Ovary (tissue), 9 donors: ENCODE measurements around the gene UHRF1. TPM values are rescaled to one million over a fixed set of nuclear protein-coding genes. Genes with fewer than 3 reads are reported as not detected.

Experiments used
- DNase-seq, 5 donors: peaks; one replicate each; pipeline ENCODE4 v3.0.0-alpha.2; 2019 to 2020
- H3K27ac ChIP-seq, 2 donors: fragments of 200-600 bp; one replicate each; pipeline versions ENCODE4 v1.5.1 to v1.8.0; 2019 to 2022
- H3K27me3 ChIP-seq: fragments of 200-600 bp; one replicate; pipeline ENCODE4 v1.8.0; 2022
- H3K36me3 ChIP-seq: fragments of 200-600 bp; sonication (generic); one replicate; pipeline ENCODE4 v1.5.1; 2019
- H3K4me1 ChIP-seq: one replicate; pipeline ENCODE4 v1.8.1; 2013; ENCODE audit warnings: mild to moderate bottlenecking, moderate library complexity; ENCODE audit not compliant: insufficient read depth
- H3K4me3 ChIP-seq: fragments of 200-600 bp; sonication (generic); one replicate; pipeline ENCODE4 v1.5.1; 2017
- H3K9me3 ChIP-seq, 2 donors: fragments of 200-600 bp in 1 of 2; sonication (generic) in 1 of 2; one replicate each; pipeline versions ENCODE4 v1.5.1 to v1.8.1; 2013 to 2019; ENCODE audit warnings: mild to moderate bottlenecking in 1 of 2, moderate library complexity in 1 of 2
- CTCF ChIP-seq, 3 donors: fragments of 450-650 bp in 2 of 3; fragments of 200-600 bp in 1 of 3; IDR thresholded peaks; one replicate each; pipeline versions ENCODE4 v1.5.1 to v1.8.0; 2016 to 2022; ENCODE audit warnings: antibody characterized with exemption in 3 of 3, mild to moderate bottlenecking in 1 of 3
- EP300 ChIP-seq: sonication (generic); formaldehyde crosslinking; IDR thresholded peaks from one replicate; pipeline ENCODE4 v1.6.1; 2017; ENCODE audit warnings: antibody characterized with exemption
- POLR2A ChIP-seq: fragments of 450-650 bp; IDR thresholded peaks from one replicate; pipeline ENCODE4 v1.6.1; 2017; ENCODE audit warnings: antibody characterized with exemption, mild to moderate bottlenecking, moderate library complexity
- WGBS, 3 donors: extraction: QIAGEN DNeasy Blood & Tissue Kit in 1 of 3; methylation state at CpG; one replicate each; pipeline versions ENCODE4 v1.1.5 to v1.1.7; 2013 to 2017; 5-methylcytosine and 5-hydroxymethylcytosine counted together
- intact Hi-C, 4 donors: fragments of 100-400 bp; cut with DNase I; formaldehyde crosslinking; loops; one replicate each; pipeline versions ENCODE4 v1.11.0 to v1.15.1; 2022 to 2023
- polyA plus RNA-seq, 2 donors: library from polyadenylated mRNA; stranded (reverse); fragments of 200-250 nt in 1 of 2; fragments of 350-450 nt in 1 of 2; fragmentation: Illumina TruSeq in 1 of 2; extraction: RNeasy Lipid Tissue Mini Kit (QIAGEN cat#74804) in 1 of 2; gene quantifications; one replicate each; pipeline ENCODE4 v1.2.3, GENCODE V29; 2013 to 2014
- total RNA-seq, 7 donors: library from RNA; depleted of rRNA in 2 of 7; stranded (reverse); fragments of >200 nt in 2 of 7; fragmentation: NEBNext Ultra II Directional in 3 of 7; extraction: Animal tissue kit (Norgen Biotek cat#: 25700) in 3 of 7; gene quantifications; one replicate each; pipeline versions ENCODE4 v1.1.0 to v1.2.4, GENCODE V29; 2016 to 2023
- donor health status: DM: no; HTN: no; CAD: no; lungs with moderate emphysema.
- donor health status: DM: no; HTN: no; CAD: no.
- donor health status: Bipolar disorder and iron deficiency.
- donor health status: DM: yes; HTN: yes; CAD: no.
- donor health status: DM: no; HTN: no; CAD: no.
- donor health status: DM: yes; HTN: yes; CAD: no.

Gene UHRF1
- total and polyA plus RNA-seq, 9 donors: 0.18 to 4.0 (median 0.50) TPM

- TF ChIP-seq POLR2A (no peak), CTCF (IDR thresholded peaks at IDR 0.05) (no peak), EP300 (no peak)
- H3K27ac ChIP-seq: no peak overlapping the region
Measured at GRCh38 chr19:4990306-4990705, 81.0 kb downstream of the UHRF1 start.

GRCh38 chr19:4991538-4991937, 82.2 kb downstream of the UHRF1 start:
- Histone ChIP-seq H3K27ac (no peak overlapping the region), H3K27me3 (no peaks in the 10 kb centered on the region), H3K36me3 (no peaks in the 10 kb centered on the region), H3K4me3 (no peak overlapping the region), H3K4me1 (peaks cover 17% of the 10 kb centered on the region), H3K9me3 (no peaks in the 10 kb centered on the region)
- TF ChIP-seq EP300: no peak
- TF ChIP-seq POLR2A: no peak
- no peak for TF ChIP-seq CTCF (IDR thresholded peaks at IDR 0.05)
- no peak for DNase-seq
- 94% methylated on average over 9 of the region's 9 CpGs for WGBS, 3 donors
- intact Hi-C loops: no loop called here

More at GRCh38 chr19:4990306-4990705, 81.0 kb downstream of the UHRF1 start:
- peak in 1 of 5 donors; percentile 15 for DNase-seq
- no peak overlapping the region for H3K4me3 ChIP-seq
- peaks cover 23% of the 10 kb centered on the region for H3K4me1 ChIP-seq
- no peaks in the 10 kb centered on the region for H3K36me3 ChIP-seq
- WGBS, 3 donors: 78 to 84% (median 81%) methylated on average over 7 of the region's 7 CpGs
- H3K27me3 ChIP-seq: no peaks in the 10 kb centered on the region
- intact Hi-C loops: no loop called here
- H3K9me3 ChIP-seq: no peaks in the 10 kb centered on the region

- Histone ChIP-seq H3K27ac (no peak overlapping the region), H3K4me1 (peaks cover 16% of the 10 kb centered on the region), H3K36me3 (no peaks in the 10 kb centered on the region), H3K27me3 (no peaks in the 10 kb centered on the region), H3K9me3 (no peaks in the 10 kb centered on the region), H3K4me3 (no peak overlapping the region)
- 87 to 91% (median 88%) methylated on average over 13 of the region's 13 CpGs for WGBS, 3 donors
- intact Hi-C loops: no loop called here
- no peak for DNase-seq
- TF ChIP-seq EP300 (no peak), POLR2A (no peak), CTCF (IDR thresholded peaks at IDR 0.05) (no peak)
Measured at GRCh38 chr19:4991996-4992698, 82.8 kb downstream of the UHRF1 start.

- Histone ChIP-seq H3K27ac (no peak overlapping the region), H3K4me1 (peaks cover 4% of the 10 kb centered on the region), H3K27me3 (no peaks in the 10 kb centered on the region), H3K9me3 (no peaks in the 10 kb centered on the region), H3K4me3 (no peak overlapping the region), H3K36me3 (no peaks in the 10 kb centered on the region)
- intact Hi-C loops: no loop called here
- no peak for DNase-seq
- TF ChIP-seq EP300: no peak
- WGBS, 3 donors: 75 to 94% (median 81%) methylated on average over 3 of the region's 3 CpGs
Measured at GRCh38 chr19:4993683-4994082, 84.4 kb downstream of the UHRF1 start.

GRCh38 chr19:4996701-4997100, 87.4 kb downstream of the UHRF1 start:
- H3K27me3 ChIP-seq: no peaks in the 10 kb centered on the region
- intact Hi-C loops: no loop called here

More at GRCh38 chr19:4996701-4997100, 87.4 kb downstream of the UHRF1 start:
- H3K4me1 ChIP-seq: no peaks in the 10 kb centered on the region
- TF ChIP-seq EP300 (no peak), POLR2A (no peak), CTCF (IDR thresholded peaks at IDR 0.05) (no peak)
- 70 to 79% (median 74%) methylated on average over 5 of the region's 5 CpGs for WGBS, 3 donors
- no peaks in the 10 kb centered on the region for H3K36me3 ChIP-seq
- no peaks in the 10 kb centered on the region for H3K9me3 ChIP-seq
- no peak overlapping the region for H3K27ac ChIP-seq
- H3K4me3 ChIP-seq: no peak overlapping the region
- no peak for DNase-seq
